ENCODE measurements around the gene DEPDC5. TPM values are rescaled to one million over a fixed set of nuclear protein-coding genes. Genes with fewer than 3 reads are reported as not detected.

The DEPDC5 gene
- total and polyA plus RNA-seq, 9 of the 15 experiments (the other 6 are each of a cell fraction or from before 2014, with no cell fraction given): 2.3 to 12.3 (median 10.7) TPM

DNA sequence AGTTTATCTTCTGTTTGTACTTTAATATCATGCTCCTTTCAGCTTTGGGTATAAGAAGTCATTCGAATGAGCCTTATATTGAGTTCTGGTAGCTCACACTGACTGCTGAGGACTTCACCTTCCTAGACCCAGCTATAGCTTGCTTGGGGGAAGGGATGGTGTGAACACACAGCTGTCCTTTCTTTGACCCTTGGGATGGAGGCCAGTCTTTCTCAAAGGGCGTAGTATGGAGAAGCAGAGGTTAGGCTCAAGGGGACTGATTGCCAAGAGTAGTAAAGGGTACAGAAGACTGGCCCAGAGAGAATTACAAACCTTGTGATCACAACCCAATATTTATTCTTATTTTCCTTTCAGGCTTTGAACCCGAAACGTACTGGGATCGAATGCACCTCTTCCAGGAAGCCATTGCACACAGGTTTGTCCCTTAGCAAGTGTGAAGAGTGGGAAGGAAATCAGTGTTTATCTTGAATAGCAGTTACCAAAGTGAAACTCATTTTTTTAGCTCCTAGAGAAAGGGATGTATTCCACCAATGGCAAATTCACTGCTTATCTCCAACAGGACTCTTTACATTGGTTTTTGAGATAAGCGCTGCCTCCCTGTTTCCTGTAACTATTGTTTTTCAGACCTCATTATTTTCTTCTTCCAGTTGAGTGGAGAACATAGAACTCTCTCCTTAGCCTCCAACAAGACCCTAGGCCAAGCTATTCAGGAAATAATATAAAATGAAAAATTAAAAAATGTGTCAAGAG lies 147.7 kb downstream of the DEPDC5 start (continued):
- TF ChIP-seq, protein P1, sequence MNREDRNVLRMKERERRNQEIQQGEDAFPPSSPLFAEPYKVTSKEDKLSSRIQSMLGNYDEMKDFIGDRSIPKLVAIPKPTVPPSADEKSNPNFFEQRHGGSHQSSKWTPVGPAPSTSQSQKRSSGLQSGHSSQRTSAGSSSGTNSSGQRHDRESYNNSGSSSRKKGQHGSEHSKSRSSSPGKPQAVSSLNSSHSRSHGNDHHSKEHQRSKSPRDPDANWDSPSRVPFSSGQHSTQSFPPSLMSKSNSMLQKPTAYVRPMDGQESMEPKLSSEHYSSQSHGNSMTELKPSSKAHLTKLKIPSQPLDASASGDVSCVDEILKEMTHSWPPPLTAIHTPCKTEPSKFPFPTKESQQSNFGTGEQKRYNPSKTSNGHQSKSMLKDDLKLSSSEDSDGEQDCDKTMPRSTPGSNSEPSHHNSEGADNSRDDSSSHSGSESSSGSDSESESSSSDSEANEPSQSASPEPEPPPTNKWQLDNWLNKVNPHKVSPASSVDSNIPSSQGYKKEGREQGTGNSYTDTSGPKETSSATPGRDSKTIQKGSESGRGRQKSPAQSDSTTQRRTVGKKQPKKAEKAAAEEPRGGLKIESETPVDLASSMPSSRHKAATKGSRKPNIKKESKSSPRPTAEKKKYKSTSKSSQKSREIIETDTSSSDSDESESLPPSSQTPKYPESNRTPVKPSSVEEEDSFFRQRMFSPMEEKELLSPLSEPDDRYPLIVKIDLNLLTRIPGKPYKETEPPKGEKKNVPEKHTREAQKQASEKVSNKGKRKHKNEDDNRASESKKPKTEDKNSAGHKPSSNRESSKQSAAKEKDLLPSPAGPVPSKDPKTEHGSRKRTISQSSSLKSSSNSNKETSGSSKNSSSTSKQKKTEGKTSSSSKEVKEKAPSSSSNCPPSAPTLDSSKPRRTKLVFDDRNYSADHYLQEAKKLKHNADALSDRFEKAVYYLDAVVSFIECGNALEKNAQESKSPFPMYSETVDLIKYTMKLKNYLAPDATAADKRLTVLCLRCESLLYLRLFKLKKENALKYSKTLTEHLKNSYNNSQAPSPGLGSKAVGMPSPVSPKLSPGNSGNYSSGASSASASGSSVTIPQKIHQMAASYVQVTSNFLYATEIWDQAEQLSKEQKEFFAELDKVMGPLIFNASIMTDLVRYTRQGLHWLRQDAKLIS (CRISPR knock-in tag; IDR thresholded peaks at IDR 0.05): no peak
- TF ChIP-seq HDAC1 (IDR thresholded peaks at IDR 0.05) (peak; percentile 51 to 92; a peak in 3 of 4 replicates), SMAD3 (CRISPR knock-in tag; conservative IDR thresholded peaks at IDR 0.05) (no peak), CREB1 (IDR thresholded peaks at IDR 0.05) (no peak), CREB1 (CRISPR knock-in tag; IDR thresholded peaks at IDR 0.05) (no peak), PHTF2 (CRISPR knock-in tag; IDR thresholded peaks at IDR 0.05) (no peak), PRDM10 (IDR thresholded peaks at IDR 0.05; ENCODE audit: partially characterized antibody) (no peak), PHB (CRISPR knock-in tag; IDR thresholded peaks at IDR 0.05) (no peak), TARDBP (IDR thresholded peaks at IDR 0.05) (no peak), HMBOX1 (IDR thresholded peaks at IDR 0.05) (peak; percentile 58; the same call in 1 of the 2 replicates), LEF1 (IDR thresholded peaks at IDR 0.05) (peak; percentile 78; the same call in 1 of the 2 replicates), KDM5B (IDR thresholded peaks at IDR 0.05; ENCODE audit: insufficient replicate concordance, low read depth, low read length) (no peak), ZNF174 (CRISPR knock-in tag; IDR thresholded peaks at IDR 0.05) (no peak), FOXK2 (conservative IDR thresholded peaks at IDR 0.05 in 1 of 2, IDR thresholded peaks at IDR 0.05 in 1 of 2; ENCODE audit: low read depth in 2 of 2) (peak in 1 of 2 experiments; percentile 35; a peak in 1 of 4 replicates), ZNF165 (CRISPR knock-in tag; IDR thresholded peaks at IDR 0.05; ENCODE audit: borderline replicate concordance) (no peak), ZNF717 (CRISPR knock-in tag; IDR thresholded peaks at IDR 0.05) (no peak), POLR2AphosphoS2 (IDR thresholded peaks at IDR 0.05; ENCODE audit: low read length) (no peak), POLR3A (IDR thresholded peaks at IDR 0.05; ENCODE audit: borderline replicate concordance, extremely low read depth, insufficient read depth, insufficient read length) (no peak)
- TF ChIP-seq, protein P2, sequence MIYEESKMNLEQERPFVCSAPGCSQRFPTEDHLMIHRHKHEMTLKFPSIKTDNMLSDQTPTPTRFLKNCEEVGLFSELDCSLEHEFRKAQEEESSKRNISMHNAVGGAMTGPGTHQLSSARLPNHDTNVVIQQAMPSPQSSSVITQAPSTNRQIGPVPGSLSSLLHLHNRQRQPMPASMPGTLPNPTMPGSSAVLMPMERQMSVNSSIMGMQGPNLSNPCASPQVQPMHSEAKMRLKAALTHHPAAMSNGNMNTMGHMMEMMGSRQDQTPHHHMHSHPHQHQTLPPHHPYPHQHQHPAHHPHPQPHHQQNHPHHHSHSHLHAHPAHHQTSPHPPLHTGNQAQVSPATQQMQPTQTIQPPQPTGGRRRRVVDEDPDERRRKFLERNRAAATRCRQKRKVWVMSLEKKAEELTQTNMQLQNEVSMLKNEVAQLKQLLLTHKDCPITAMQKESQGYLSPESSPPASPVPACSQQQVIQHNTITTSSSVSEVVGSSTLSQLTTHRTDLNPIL (CRISPR knock-in tag; IDR thresholded peaks at IDR 0.05): no peak

All from K562 (cell line).